DMS53 (cell line): ENCODE data around the gene FAM3B.
"Not testable (repeated sequence)": the region's sequence is repeated elsewhere in the genome, so short reads cannot be mapped to it uniquely, and the experiment has no call there.

ENCODE experiments used
- DNase-seq: peaks from one replicate; lab custom pipeline; 2025; lab: John Stamatoyannopoulos, UW

FAM3B gene

GRCh38 chr21:41316200-41317062, at the start of gene FAM3B:
Gene FAM3B (plus strand): TSS chr21:41316801. CDS start chr21:41316880, 79 bp downstream.
- peak; percentile 85 for DNase-seq

GRCh38 chr21:41267346-41267745, 49.3 kb upstream of the FAM3B start:
- DNase-seq = no peak

GRCh38 chr21:41269535-41269934, 47.1 kb upstream of the FAM3B start:
- no peak for DNase-seq

GRCh38 chr21:41277196-41277595, 39.4 kb upstream of the FAM3B start:
- no peak for DNase-seq

- no peak for DNase-seq
Observed at GRCh38 chr21:41277846-41278245, 38.8 kb upstream of the FAM3B start.

- DNase-seq = no peak
Observed at GRCh38 chr21:41280115-41280919, 36.3 kb upstream of the FAM3B start.

GRCh38 chr21:41282412-41282811, 34.2 kb upstream of the FAM3B start:
- DNase-seq = no peak

- peak; percentile 86 for DNase-seq
Observed at GRCh38 chr21:41283211-41283818, 33.3 kb upstream of the FAM3B start.

- DNase-seq = no peak
Observed at GRCh38 chr21:41289431-41289830, 27.2 kb upstream of the FAM3B start.

GRCh38 chr21:41290106-41290799, 26.3 kb upstream of the FAM3B start:
- no peak for DNase-seq

- peak; percentile 37 for DNase-seq
Observed at GRCh38 chr21:41294548-41295231, 21.9 kb upstream of the FAM3B start.

GRCh38 chr21:41295721-41296254, 20.8 kb upstream of the FAM3B start:
- no peak for DNase-seq

GRCh38 chr21:41302976-41303375, 13.6 kb upstream of the FAM3B start:
- DNase-seq = no peak

GRCh38 chr21:41304068-41304720, 12.4 kb upstream of the FAM3B start:
- DNase-seq = no peak

GRCh38 chr21:41307219-41307618, 9.4 kb upstream of the FAM3B start:
- no peak for DNase-seq

- not testable (repeated sequence) for DNase-seq
Observed at GRCh38 chr21:41313285-41314164, 3.1 kb upstream of the FAM3B start.

GRCh38 chr21:41315726-41316125, 875 bp upstream of the FAM3B start:
- DNase-seq = no peak

GRCh38 chr21:41317063-41317392, 427 bp downstream of the FAM3B start:
- no peak for DNase-seq

- peak; percentile 74 for DNase-seq
Observed at GRCh38 chr21:41317458-41317857, 857 bp downstream of the FAM3B start.

- DNase-seq = no peak
Observed at GRCh38 chr21:41318218-41318617, 1.6 kb downstream of the FAM3B start.
